Astrocyte (in vitro differentiated cells and primary cell): ENCODE measurements around the gene LDLRAD4. TPM values are rescaled to one million over a fixed set of nuclear protein-coding genes. Genes with fewer than 3 reads are reported as not detected.

Source experiments
- DNase-seq: peaks from one replicate; pipeline ENCODE4 v3.0.0-alpha.2; 2010; ENCODE audit warnings: low read depth
- FAIRE-seq: peaks from 2 replicates; lab custom pipeline; 2011; peaks lifted over from hg19 to GRCh38; lab: Jason Lieb, UNC
- H2AFZ ChIP-seq: 2 replicates; pipeline ENCODE4 v1.6.0; 2012; ENCODE audit warnings: low read depth, low read length, inconsistent platforms
- H3K27ac ChIP-seq: 2 replicates; pipeline ENCODE4 v1.5.1; 2011; ENCODE audit warnings: low read depth, low read length, inconsistent platforms
- H3K27me3 ChIP-seq: 2 replicates; pipeline ENCODE4 v1.6.0; 2011; ENCODE audit warnings: low read length, inconsistent platforms; ENCODE audit not compliant: insufficient read depth
- H3K36me3 ChIP-seq: 2 replicates; pipeline ENCODE4 v1.5.1; 2011; ENCODE audit warnings: low read length, inconsistent platforms; ENCODE audit not compliant: insufficient read depth
- H3K4me1 ChIP-seq: 2 replicates; pipeline ENCODE4 v1.5.1; 2011; ENCODE audit warnings: low read length, inconsistent platforms; ENCODE audit not compliant: insufficient read depth
- H3K4me2 ChIP-seq: 2 replicates; pipeline ENCODE4 v1.6.0; 2012; ENCODE audit warnings: low read length, inconsistent platforms
- H3K4me3 ChIP-seq: 2 replicates; pipeline ENCODE4 v1.5.1; 2011; ENCODE audit warnings: low read depth, mild to moderate bottlenecking, low read length, inconsistent platforms; ENCODE audit not compliant: insufficient read depth
- H3K79me2 ChIP-seq: 2 replicates; pipeline ENCODE4 v1.6.0; 2012; ENCODE audit warnings: mild to moderate bottlenecking, low read length, inconsistent platforms; ENCODE audit not compliant: insufficient read depth
- H3K9ac ChIP-seq: 2 replicates; pipeline ENCODE4 v1.6.0; 2012; ENCODE audit warnings: mild to moderate bottlenecking, low read length, inconsistent platforms
- H3K9me3 ChIP-seq: 2 replicates; pipeline ENCODE4 v1.5.1; 2012; ENCODE audit warnings: low read depth, mild to moderate bottlenecking, low read length, inconsistent platforms; ENCODE audit not compliant: insufficient read depth
- H4K20me1 ChIP-seq: 2 replicates; pipeline ENCODE4 v1.6.0; 2012; ENCODE audit warnings: low read length, inconsistent platforms; ENCODE audit not compliant: insufficient read depth
- H3K27ac Mint-ChIP-seq: one replicate; pipeline ENCODE4 v1.8.0; 2021; ENCODE audit warnings: mild to moderate bottlenecking, mixed read lengths; ENCODE audit not compliant: unreplicated experiment
- H3K27me3 Mint-ChIP-seq: one replicate; pipeline ENCODE4 v1.8.0; 2021; ENCODE audit warnings: low read depth, mixed read lengths; ENCODE audit not compliant: unreplicated experiment
- H3K36me3 Mint-ChIP-seq: one replicate; pipeline ENCODE4 v1.8.0; 2021; ENCODE audit warnings: low read depth, mixed read lengths; ENCODE audit not compliant: unreplicated experiment
- H3K4me1 Mint-ChIP-seq: one replicate; pipeline ENCODE4 v1.8.0; 2021; ENCODE audit warnings: low read depth, mixed read lengths; ENCODE audit not compliant: unreplicated experiment
- H3K4me3 Mint-ChIP-seq: one replicate; pipeline ENCODE4 v1.8.0; 2021; ENCODE audit warnings: mild to moderate bottlenecking, moderate library complexity, mixed read lengths; ENCODE audit not compliant: unreplicated experiment
- H3K9me3 Mint-ChIP-seq: one replicate; pipeline ENCODE4 v1.8.0; 2021; ENCODE audit warnings: mild to moderate bottlenecking, mixed read lengths; ENCODE audit not compliant: unreplicated experiment
- EZH2 ChIP-seq: IDR thresholded peaks from 2 replicates; pipeline ENCODE4 v1.6.1; 2012; ENCODE audit warnings: mild to moderate bottlenecking, low read length, inconsistent platforms; ENCODE audit not compliant: insufficient read depth
- total RNA-seq: library from RNA; stranded (reverse); gene quantifications from 2 replicates; pipeline ENCODE4 v1.2.1, GENCODE V29; 2021
- TF ChIP-seq, protein P1 (sequence below): IDR thresholded peaks from 2 replicates; pipeline ENCODE4 v1.5.1; 2011; ENCODE audit warnings: low read depth, mild to moderate bottlenecking, inconsistent platforms, low read length, moderate library complexity; ENCODE audit not compliant: insufficient read depth

The LDLRAD4 gene
- total RNA-seq, 1 donor from 2014 or later, result 26.0 TPM

- DNase-seq, result no peak
- no peak overlapping the region for H3K4me3 ChIP-seq
- H3K4me1 ChIP-seq, result no peaks in the 10 kb centered on the region
- H3K27ac Mint-ChIP-seq, result no peak overlapping the region
- H3K9ac ChIP-seq, result no peak overlapping the region
- H3K27me3 Mint-ChIP-seq, result peaks cover 9% of the 10 kb centered on the region
- H3K27ac ChIP-seq, result no peak overlapping the region
- H3K9me3 Mint-ChIP-seq, result peaks cover 20% of the 10 kb centered on the region
- no peak overlapping the region for H3K4me2 ChIP-seq
- TF ChIP-seq, protein P1, sequence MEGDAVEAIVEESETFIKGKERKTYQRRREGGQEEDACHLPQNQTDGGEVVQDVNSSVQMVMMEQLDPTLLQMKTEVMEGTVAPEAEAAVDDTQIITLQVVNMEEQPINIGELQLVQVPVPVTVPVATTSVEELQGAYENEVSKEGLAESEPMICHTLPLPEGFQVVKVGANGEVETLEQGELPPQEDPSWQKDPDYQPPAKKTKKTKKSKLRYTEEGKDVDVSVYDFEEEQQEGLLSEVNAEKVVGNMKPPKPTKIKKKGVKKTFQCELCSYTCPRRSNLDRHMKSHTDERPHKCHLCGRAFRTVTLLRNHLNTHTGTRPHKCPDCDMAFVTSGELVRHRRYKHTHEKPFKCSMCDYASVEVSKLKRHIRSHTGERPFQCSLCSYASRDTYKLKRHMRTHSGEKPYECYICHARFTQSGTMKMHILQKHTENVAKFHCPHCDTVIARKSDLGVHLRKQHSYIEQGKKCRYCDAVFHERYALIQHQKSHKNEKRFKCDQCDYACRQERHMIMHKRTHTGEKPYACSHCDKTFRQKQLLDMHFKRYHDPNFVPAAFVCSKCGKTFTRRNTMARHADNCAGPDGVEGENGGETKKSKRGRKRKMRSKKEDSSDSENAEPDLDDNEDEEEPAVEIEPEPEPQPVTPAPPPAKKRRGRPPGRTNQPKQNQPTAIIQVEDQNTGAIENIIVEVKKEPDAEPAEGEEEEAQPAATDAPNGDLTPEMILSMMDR, result no peak
- TF ChIP-seq EZH2, result no peak
- no peaks in the 10 kb centered on the region for H4K20me1 ChIP-seq
- no peaks in the 10 kb centered on the region for H3K4me1 Mint-ChIP-seq
- FAIRE-seq, result no peak
- H3K27me3 ChIP-seq, result no peaks in the 10 kb centered on the region
- H3K4me3 Mint-ChIP-seq, result no peak overlapping the region
- peaks cover 4% of the 10 kb centered on the region for H3K36me3 Mint-ChIP-seq
- no peaks in the 10 kb centered on the region for H3K36me3 ChIP-seq
- H3K79me2 ChIP-seq, result no peaks in the 10 kb centered on the region
- H3K9me3 ChIP-seq, result peaks cover 8% of the 10 kb centered on the region
- no peak overlapping the region for H2AFZ ChIP-seq
Observed at GRCh38 chr18:13199169-13199568, 19.4 kb upstream of the LDLRAD4 start.

GRCh38 chr18:13201292-13201691, 17.3 kb upstream of the LDLRAD4 start:
- TF ChIP-seq, protein P1, result no peak
- TF ChIP-seq EZH2, result no peak

DNA sequence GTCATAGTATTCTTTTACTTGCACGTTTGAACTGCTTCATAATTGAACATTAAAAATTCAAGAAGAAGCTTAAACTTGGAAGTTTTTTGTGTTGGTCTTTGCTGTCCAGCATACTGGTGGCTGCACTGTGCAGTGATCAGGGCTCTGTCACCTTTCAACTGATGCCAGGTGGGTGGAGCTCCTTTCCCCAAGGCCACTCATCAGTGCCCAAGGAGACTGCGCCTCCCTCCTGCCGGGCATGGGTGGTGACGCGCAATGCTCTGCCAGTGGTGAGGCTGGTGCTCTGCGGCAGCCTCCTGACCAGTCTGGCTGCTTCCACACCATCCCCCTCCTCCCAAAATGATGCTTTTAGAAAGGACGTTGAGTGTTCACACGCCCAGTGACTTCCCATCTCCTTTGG, 16.0 kb upstream of the LDLRAD4 start:
- H3K36me3 Mint-ChIP-seq, result peaks cover 4% of the 10 kb centered on the region
- no peaks in the 10 kb centered on the region for H3K79me2 ChIP-seq
- H3K4me2 ChIP-seq, result no peak overlapping the region
- H3K27me3 ChIP-seq, result peaks cover under 1% of the 10 kb centered on the region
- peaks cover 14% of the 10 kb centered on the region for H3K27me3 Mint-ChIP-seq
- FAIRE-seq, result no peak
- H3K4me3 ChIP-seq, result no peak overlapping the region
- no peaks in the 10 kb centered on the region for H3K4me1 ChIP-seq
- H3K9me3 ChIP-seq, result peaks cover 8% of the 10 kb centered on the region
- no peak for DNase-seq
- H4K20me1 ChIP-seq, result no peaks in the 10 kb centered on the region
- H3K4me1 Mint-ChIP-seq, result no peaks in the 10 kb centered on the region
- no peak overlapping the region for H3K27ac Mint-ChIP-seq
- no peak overlapping the region for H3K9ac ChIP-seq
- H3K36me3 ChIP-seq, result no peaks in the 10 kb centered on the region
- peaks cover 20% of the 10 kb centered on the region for H3K9me3 Mint-ChIP-seq
- TF ChIP-seq, protein P1, result no peak
- no peak overlapping the region for H3K27ac ChIP-seq
- H2AFZ ChIP-seq, result no peak overlapping the region
- H3K4me3 Mint-ChIP-seq, result no peak overlapping the region

More at GRCh38 chr18:13201292-13201691, 17.3 kb upstream of the LDLRAD4 start:
- Histone ChIP-seq H3K36me3 (no peaks in the 10 kb centered on the region), H4K20me1 (no peaks in the 10 kb centered on the region), H3K27ac (no peak overlapping the region), H3K4me1 (no peaks in the 10 kb centered on the region), H3K9me3 (peaks cover 8% of the 10 kb centered on the region), H3K9ac (no peak overlapping the region), H3K4me2 (no peak overlapping the region), H3K27me3 (no peaks in the 10 kb centered on the region), H3K79me2 (no peaks in the 10 kb centered on the region), H3K4me3 (no peak overlapping the region), H2AFZ (no peak overlapping the region)
- H3K4me3 Mint-ChIP-seq, result no peak overlapping the region
- H3K36me3 Mint-ChIP-seq, result peaks cover 4% of the 10 kb centered on the region
- H3K27me3 Mint-ChIP-seq, result peaks cover 9% of the 10 kb centered on the region
- peaks cover 20% of the 10 kb centered on the region for H3K9me3 Mint-ChIP-seq
- peak overlapping the region; percentile 47 for H3K27ac Mint-ChIP-seq
- no peak for DNase-seq
- H3K4me1 Mint-ChIP-seq, result no peaks in the 10 kb centered on the region
- FAIRE-seq, result no peak
